H1 (cell line): Measurements from ENCODE around the gene DPYSL3. TPM values are rescaled to one million over a fixed set of nuclear protein-coding genes. Genes with fewer than 3 reads are reported as not detected.

Source experiments
- CTCF ChIA-PET: fragments of 300-600 bp; sonication (Branson Sonifier 250); formaldehyde crosslinking; loops from one replicate; lab custom pipeline; 2021; ENCODE audit not compliant: partially characterized antibody; lab: Charles Lee
- POLR2A ChIA-PET: fragments of 300-600 bp; sonication (Branson Sonifier 250); formaldehyde crosslinking; loops from one replicate; lab custom pipeline; 2021; ENCODE audit warnings: inconsistent platforms; ENCODE audit not compliant: partially characterized antibody; lab: Charles Lee
- DNase-seq, 2 experiments: peaks; one replicate each; pipeline versions ENCODE4 v3.0.0 to v3.0.0-alpha.2; 2010 to 2022; ENCODE audit warnings: low spot score in 2 of 2, low read depth in 1 of 2, mixed read lengths in 1 of 2
- FAIRE-seq: peaks from 2 replicates; lab custom pipeline; 2011; peaks lifted over from hg19 to GRCh38; lab: Jason Lieb, UNC
- H2AFZ ChIP-seq: 2 replicates; pipeline ENCODE4 v1.8.1; 2012; ENCODE audit warnings: low read length, inconsistent platforms
- H2AK5ac ChIP-seq: 2 replicates; pipeline ENCODE4 v1.6.1; 2013; ENCODE audit warnings: low read depth, low read length
- H2BK120ac ChIP-seq: replicated peaks from 2 replicates; pipeline ENCODE3; 2013; ENCODE audit warnings: low read depth, low read length, inconsistent platforms
- H2BK12ac ChIP-seq: 2 replicates; pipeline ENCODE4 v1.6.1; 2013; ENCODE audit warnings: low read depth, low read length
- H2BK15ac ChIP-seq: 2 replicates; pipeline ENCODE4 v1.6.1; 2013; ENCODE audit warnings: low read length
- H2BK20ac ChIP-seq: 2 replicates; pipeline ENCODE4 v1.6.1; 2013; ENCODE audit warnings: low read length
- H2BK5ac ChIP-seq: 2 replicates; pipeline ENCODE4 v1.6.1; 2013; ENCODE audit warnings: low read depth, low read length
- H3K14ac ChIP-seq: 2 replicates; pipeline ENCODE4 v1.6.1; 2013; ENCODE audit warnings: inconsistent platforms; ENCODE audit not compliant: insufficient read length
- H3K18ac ChIP-seq: 2 replicates; pipeline ENCODE4 v1.6.1; 2013; ENCODE audit warnings: low read length; ENCODE audit errors: extremely low read depth
- H3K23ac ChIP-seq: 2 replicates; pipeline ENCODE4 v1.6.1; 2013; ENCODE audit warnings: inconsistent platforms; ENCODE audit not compliant: insufficient read length
- H3K23me2 ChIP-seq: 2 replicates; pipeline ENCODE4 v1.6.1; 2013; ENCODE audit warnings: low read depth, low read length
- H3K27ac ChIP-seq: 2 replicates; pipeline ENCODE4 v1.6.1; 2011; ENCODE audit warnings: low read depth, low read length, inconsistent platforms
- H3K27me3 ChIP-seq, 4 experiments: replicated peaks in 1 of 4; 1 replicate in 1 of 4; 2 replicates in 3 of 4; pipeline versions ENCODE4 v1.6.1 to v1.8.1; 2011 to 2013; ENCODE audit warnings: low read length in 3 of 4, mild to moderate bottlenecking in 3 of 4, inconsistent platforms in 2 of 4, mixed read lengths in 2 of 4, moderate library complexity in 1 of 4; ENCODE audit not compliant: control insufficient read depth in 3 of 4, insufficient read depth in 3 of 4; ENCODE audit errors: extremely low read depth in 1 of 4
- H3K36me3 ChIP-seq, 4 experiments: 2 replicates each; pipeline versions ENCODE4 v1.6.1 to v1.8.1; 2011 to 2013; ENCODE audit warnings: mild to moderate bottlenecking in 4 of 4, low read length in 3 of 4, moderate library complexity in 2 of 4, control low read depth in 1 of 4, inconsistent platforms in 1 of 4; ENCODE audit not compliant: insufficient read depth in 4 of 4, control insufficient read depth in 2 of 4
- H3K4ac ChIP-seq: replicated peaks from 2 replicates; pipeline ENCODE3; 2013; ENCODE audit warnings: low read length, low read depth, mixed read lengths, inconsistent platforms; ENCODE audit not compliant: insufficient read length
- H3K4me1 ChIP-seq, 4 experiments: replicated peaks in 1 of 4; 1 replicate in 1 of 4; 2 replicates in 3 of 4; pipeline versions ENCODE4 v1.6.1 to v1.8.1; 2011 to 2013; ENCODE audit warnings: low read length in 3 of 4, inconsistent platforms in 2 of 4, mixed read lengths in 1 of 4; ENCODE audit not compliant: insufficient read depth in 4 of 4, control insufficient read depth in 3 of 4
- H3K4me2 ChIP-seq, 2 experiments: 2 replicates each; pipeline versions ENCODE4 v1.6.1 to v1.8.1; 2011 to 2013; ENCODE audit warnings: low read depth in 2 of 2, low read length in 2 of 2, control low read depth in 1 of 2, inconsistent platforms in 1 of 2, mild to moderate bottlenecking in 1 of 2; ENCODE audit not compliant: insufficient read depth in 1 of 2
- H3K4me3 ChIP-seq, 4 experiments: fragments of 200-600, 300-600 bp in 1 of 4; sonication (generic), shearing (Covaris generic), sonication (Bioruptor Twin) in 1 of 4; 2 replicates each; pipeline versions ENCODE4 v1.5.1 to v1.8.1; 2011 to 2016; ENCODE audit warnings: low read length in 4 of 4, low read depth in 3 of 4, control low read depth in 2 of 4, inconsistent platforms in 2 of 4, mild to moderate bottlenecking in 2 of 4, mixed read lengths in 1 of 4, moderate library complexity in 1 of 4; ENCODE audit not compliant: insufficient read depth in 2 of 4; ENCODE audit errors: extremely low read depth in 1 of 4
- H3K56ac ChIP-seq: replicated peaks from 2 replicates; pipeline ENCODE3; 2013; ENCODE audit warnings: low read depth, mild to moderate bottlenecking, mixed read lengths, low read length, inconsistent platforms; ENCODE audit not compliant: insufficient read length
- H3K79me1 ChIP-seq: 2 replicates; pipeline ENCODE4 v1.6.1; 2013; ENCODE audit warnings: low read depth, low read length, control low read depth
- H3K79me2 ChIP-seq, 2 experiments: 2 replicates each; pipeline versions ENCODE4 v1.6.1 to v1.8.1; 2012 to 2013; ENCODE audit warnings: low read length in 2 of 2, mild to moderate bottlenecking in 2 of 2, inconsistent platforms in 1 of 2; ENCODE audit not compliant: insufficient read depth in 2 of 2, control insufficient read depth in 1 of 2
- H3K9ac ChIP-seq, 4 experiments: replicated peaks in 1 of 4; 1 replicate in 1 of 4; 2 replicates in 3 of 4; pipeline versions ENCODE4 v1.6.1 to v1.8.1; 2011 to 2013; ENCODE audit warnings: low read depth in 3 of 4, low read length in 3 of 4, control low read depth in 2 of 4, mild to moderate bottlenecking in 2 of 4, moderate library complexity in 2 of 4, inconsistent platforms in 1 of 4; ENCODE audit errors: extremely low read depth in 1 of 4
- H3K9me3 ChIP-seq, 2 experiments: 2 replicates each; pipeline versions ENCODE4 v1.6.1 to v1.8.1; 2012 to 2013; ENCODE audit warnings: mild to moderate bottlenecking in 2 of 2, moderate library complexity in 2 of 2, control low read depth in 1 of 2, inconsistent platforms in 1 of 2, low read depth in 1 of 2, low read length in 1 of 2, mixed read lengths in 1 of 2; ENCODE audit not compliant: insufficient read depth in 2 of 2
- H4K20me1 ChIP-seq, 2 experiments: replicated peaks in 1 of 2; 2 replicates each; pipeline versions ENCODE3 to v1.8.1; 2011 to 2013; ENCODE audit warnings: inconsistent platforms in 2 of 2, low read length in 2 of 2, mild to moderate bottlenecking in 1 of 2; ENCODE audit not compliant: insufficient read depth in 2 of 2, control insufficient read depth in 1 of 2
- H4K5ac ChIP-seq: 2 replicates; pipeline ENCODE4 v1.6.1; 2013; ENCODE audit warnings: low read length, low read depth, mixed read lengths, inconsistent platforms; ENCODE audit not compliant: insufficient read length
- H4K8ac ChIP-seq: 2 replicates; pipeline ENCODE4 v1.8.0; 2013; ENCODE audit warnings: mild to moderate bottlenecking, moderate library complexity, low read length, inconsistent platforms; ENCODE audit not compliant: insufficient read depth; ENCODE audit errors: extremely low read depth
- H4K91ac ChIP-seq: replicated peaks from 2 replicates; pipeline ENCODE3; 2013; ENCODE audit warnings: low read length, mixed read lengths, inconsistent platforms; ENCODE audit not compliant: insufficient read length
- KDM4A ChIP-seq: IDR thresholded peaks from one replicate; pipeline ENCODE4 v1.7.1; 2012; ENCODE audit warnings: low read depth, mild to moderate bottlenecking, moderate library complexity, low read length, inconsistent platforms; ENCODE audit not compliant: severe bottlenecking
- RXRA ChIP-seq: IDR thresholded peaks from 2 replicates; pipeline ENCODE4 v1.6.1; 2011; ENCODE audit warnings: low read depth, mild to moderate bottlenecking, low read length, moderate library complexity; ENCODE audit not compliant: insufficient read depth
- TEAD4 ChIP-seq: IDR thresholded peaks from 2 replicates; pipeline ENCODE4 v1.6.1; 2012; ENCODE audit warnings: low read depth, low read length, inconsistent platforms, mixed read lengths
- ZNF274 ChIP-seq: IDR thresholded peaks from 2 replicates; pipeline ENCODE4 v1.7.0; 2012; ENCODE audit warnings: low read length, borderline replicate concordance; ENCODE audit errors: extremely low read depth
- WGBS, 2 experiments: shearing (Covaris generic) in 1 of 2; methylation state at CpG; one replicate each; pipeline versions ENCODE4 v1.1.6 to v1.1.7; 2013 to 2015; ENCODE audit warnings: low lambda C conversion rate in 2 of 2, mixed read lengths in 2 of 2, inconsistent platforms in 1 of 2, low coverage in 1 of 2, missing lambda C conversion rate in 1 of 2; ENCODE audit not compliant: insufficient replicate concordance in 2 of 2, insufficient coverage in 1 of 2, insufficient read length in 1 of 2; ENCODE audit errors: extremely low coverage in 1 of 2, missing lambda C conversion rate in 1 of 2; 5-methylcytosine and 5-hydroxymethylcytosine counted together
- polyA plus RNA-seq, 7 experiments: library from polyadenylated mRNA; depleted of rRNA in 3 of 7; stranded (reverse) in 5 of 7; unstranded in 2 of 7; fragments of >200 nt in 5 of 7; fragments of 200-250 nt in 2 of 7; gene quantifications; 1 replicate in 5 of 7; 2 replicates in 1 of 7; 4 replicates in 1 of 7; pipeline versions ENCODE4 v1.2.1 to v1.2.3, GENCODE V29; 2011 to 2013; ENCODE audit warnings: missing spikeins in 2 of 7, mixed read lengths in 2 of 7
- total RNA-seq: library from RNA; stranded (reverse); fragmentation: NEBNext Ultra II Directional; extraction: Animal tissue kit (Norgen Biotek cat#: 25700); gene quantifications from 2 replicates; pipeline ENCODE4 v1.2.1, GENCODE V29; 2021

Gene DPYSL3
- total and polyA plus RNA-seq, 2 of the 8 experiments (the other 6 are each of a cell fraction or from before 2014, with no cell fraction given): 268 to 387 TPM

DNA sequence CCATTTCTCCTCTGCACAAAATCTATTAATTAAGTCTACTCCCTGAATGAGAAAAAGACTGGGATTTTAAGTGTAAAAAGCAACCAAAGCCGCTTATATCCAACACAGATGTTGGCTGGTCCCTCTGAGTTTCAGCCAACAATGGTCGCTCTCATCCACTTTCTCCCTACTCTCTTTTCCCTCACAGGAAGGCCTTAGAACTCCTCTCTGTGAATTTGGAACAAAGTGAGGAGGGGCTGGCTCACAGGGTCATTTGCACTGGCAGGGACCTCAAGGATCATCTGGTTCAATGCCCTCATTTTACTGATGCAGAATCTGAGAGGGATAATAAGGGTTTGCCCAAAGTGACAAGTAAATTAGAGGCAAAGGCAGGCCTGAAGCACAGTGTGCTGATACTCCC, 64.0 kb downstream of the DPYSL3 start:
- Histone ChIP-seq H3K27ac (no peak overlapping the region), H3K56ac (no peak overlapping the region), H3K18ac (no peak overlapping the region), H3K79me1 (peaks cover 7% of the 10 kb centered on the region), H2AK5ac (no peak overlapping the region), H2BK15ac (no peak overlapping the region), H4K20me1 (peaks cover 30 to 32% of the 10 kb centered on the region in 2 experiments), H3K23ac (no peak overlapping the region), H2BK20ac (no peak overlapping the region), H2BK5ac (no peak overlapping the region), H3K4me3 (no peak overlapping the region), H4K91ac (no peak overlapping the region), H2AFZ (no peak overlapping the region), H3K23me2 (no peaks in the 10 kb centered on the region), H4K5ac (no peak overlapping the region), H3K14ac (no peak overlapping the region), H3K9me3 (no peaks in the 10 kb centered on the region), H2BK120ac (no peak overlapping the region), H3K4me1 (peaks cover 8 to 20% (median 16%) of the 10 kb centered on the region in 4 experiments; a peak in 6 of 7 replicates), H4K8ac (no peak overlapping the region), H3K4me2 (no peak overlapping the region), H3K4ac (no peak overlapping the region), H3K9ac (no peak overlapping the region), H3K27me3 (no peaks in the 10 kb centered on the region), H3K36me3 (peaks cover 3 to 59% (median 22%) of the 10 kb centered on the region in 4 experiments; a peak in 6 of 8 replicates), H2BK12ac (no peak overlapping the region), H3K79me2 (peaks cover 72 to 100% of the 10 kb centered on the region in 2 experiments)
- POLR2A ChIA-PET: no interaction called here
- 89% methylated on average over 2 of the region's 2 CpGs; no CpG with 5 or more reads in 1 of the 2 experiments for WGBS, 2 experiments
- FAIRE-seq (no peak), DNase-seq (no peak)
- TF ChIP-seq ZNF274 (no peak), RXRA (no peak), TEAD4 (no peak), KDM4A (no peak)
- CTCF ChIA-PET: interaction anchor here (0.6 to 1.9 kb wide), 4 partner anchors 9 to 136 kb away, joined by 3 to 10 read pairs (median 4); no protein-coding TSS in a partner anchor
